CD4-positive, alpha-beta T cell treated with Interleukin-17A for 1 hour (primary cell): ENCODE measurements around the gene KIF16B.
"Not testable (repeated sequence)": the region's sequence is repeated elsewhere in the genome, so short reads cannot be mapped to it uniquely, and the experiment has no call there.

Experiments used
- DNase-seq: peaks from one replicate; pipeline ENCODE4 v3.0.0-alpha.2; 2020

The KIF16B gene

DNA sequence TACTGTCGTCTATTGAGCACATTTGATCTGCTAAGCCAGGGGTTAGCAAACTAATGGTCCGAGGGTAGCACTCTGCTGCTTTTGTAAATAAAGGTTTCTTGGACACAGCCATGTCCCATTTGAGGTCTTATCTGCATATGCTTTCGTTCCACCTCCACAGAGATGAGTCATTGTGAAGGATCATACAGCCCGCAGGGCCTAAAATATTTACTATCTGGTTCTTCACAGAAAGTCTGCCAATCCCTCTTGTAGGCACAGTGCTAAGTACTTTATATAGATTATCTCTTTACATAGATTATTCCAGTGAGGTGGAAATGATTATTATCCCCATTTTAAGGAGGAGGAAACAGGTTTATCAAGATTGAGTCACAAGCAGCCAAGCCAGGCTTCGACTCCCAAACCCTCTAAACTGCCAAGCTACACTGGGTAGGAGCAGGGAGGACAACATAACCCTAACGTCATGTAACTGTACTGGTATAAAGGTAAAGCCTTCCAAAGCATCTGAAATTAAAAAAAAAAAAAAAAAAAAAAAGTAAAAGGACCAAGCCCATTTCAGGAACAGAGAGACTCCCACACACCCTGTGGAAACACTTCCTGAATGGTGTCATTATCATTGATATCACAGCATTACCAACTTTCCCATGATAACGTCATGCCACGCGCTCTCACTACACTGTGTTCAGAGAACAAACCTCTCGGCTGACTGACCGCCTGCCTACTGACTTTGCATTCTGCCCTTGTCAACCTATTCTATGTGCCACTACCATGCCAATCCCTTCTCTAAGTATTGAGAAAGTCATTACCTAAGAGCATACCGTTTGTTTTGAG lies 101.0 kb downstream of the KIF16B start:
- no peak for DNase-seq

DNA sequence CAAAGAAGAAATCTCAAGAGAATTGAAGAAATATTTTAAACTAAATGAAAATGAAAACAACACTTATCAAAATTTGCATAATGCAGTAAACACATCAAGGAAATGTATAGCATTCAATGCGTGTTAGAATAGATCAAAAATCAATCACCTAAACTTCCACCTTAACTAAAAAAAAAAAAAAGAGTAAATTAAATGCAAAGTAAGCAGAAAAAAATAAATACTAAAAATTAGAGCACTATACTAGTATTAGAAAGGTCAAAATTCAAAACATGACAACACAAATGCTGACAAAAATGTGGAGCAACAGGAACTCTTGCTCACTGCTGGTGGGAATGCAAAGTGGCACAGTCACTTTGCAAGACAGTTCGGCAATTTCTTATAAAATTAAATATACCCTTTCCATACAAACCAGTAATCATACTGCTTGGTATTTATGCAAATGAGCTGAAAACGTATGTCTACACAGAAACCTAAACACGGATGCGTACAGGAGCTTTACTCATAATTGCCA lies 103.8 kb downstream of the KIF16B start:
- no peak for DNase-seq

DNA sequence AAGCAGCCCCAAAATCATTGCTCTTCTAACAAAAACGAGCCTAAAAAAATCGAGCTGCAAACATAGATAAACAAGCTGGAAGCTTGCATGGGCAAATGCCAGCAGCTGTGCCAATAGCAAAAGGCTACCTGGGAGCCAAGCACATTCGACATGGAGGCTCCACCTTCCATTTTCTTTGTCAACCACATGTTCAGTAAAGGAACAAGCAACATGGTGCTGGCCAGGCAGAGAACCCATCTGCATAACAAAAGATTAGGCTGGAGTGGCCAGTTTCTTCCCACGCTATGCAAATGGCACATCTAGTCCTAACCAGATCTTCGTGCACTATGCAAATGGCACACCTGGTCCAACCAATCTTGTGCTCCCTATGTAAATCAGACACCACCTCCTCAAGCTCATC lies 110.5 kb downstream of the KIF16B start:
- no peak for DNase-seq

DNA sequence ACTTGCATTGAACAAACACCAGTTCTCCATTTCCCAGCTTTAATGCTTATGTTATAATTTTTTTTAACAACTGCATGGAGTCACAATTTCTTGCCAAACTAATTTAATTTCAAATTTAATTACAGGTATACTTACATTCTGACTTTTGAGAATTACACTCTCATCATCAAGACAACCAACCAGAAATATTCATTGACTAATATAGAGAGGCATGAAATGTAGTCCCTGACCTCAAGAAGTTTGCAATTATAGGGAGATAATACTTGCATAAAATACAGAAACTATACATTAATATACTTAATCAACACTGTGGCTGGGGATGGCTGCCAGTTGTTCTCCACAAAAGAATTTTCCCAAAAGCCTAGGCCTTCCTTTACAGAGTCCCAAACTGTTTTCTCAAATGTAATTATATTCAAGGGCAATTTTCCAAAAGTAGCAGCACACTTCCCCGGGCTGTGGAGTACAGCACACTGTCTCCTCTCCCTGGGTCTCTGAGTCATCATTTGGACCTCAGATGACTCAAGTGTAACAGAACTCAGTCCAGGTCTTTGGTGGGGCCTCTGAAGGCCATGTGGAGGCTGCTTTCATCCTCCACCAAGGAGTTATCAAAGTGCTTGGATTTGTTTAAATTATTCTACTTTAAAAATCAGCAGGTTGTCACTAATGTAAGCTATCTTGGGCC lies 114.1 kb downstream of the KIF16B start:
- DNase-seq: no peak

DNA sequence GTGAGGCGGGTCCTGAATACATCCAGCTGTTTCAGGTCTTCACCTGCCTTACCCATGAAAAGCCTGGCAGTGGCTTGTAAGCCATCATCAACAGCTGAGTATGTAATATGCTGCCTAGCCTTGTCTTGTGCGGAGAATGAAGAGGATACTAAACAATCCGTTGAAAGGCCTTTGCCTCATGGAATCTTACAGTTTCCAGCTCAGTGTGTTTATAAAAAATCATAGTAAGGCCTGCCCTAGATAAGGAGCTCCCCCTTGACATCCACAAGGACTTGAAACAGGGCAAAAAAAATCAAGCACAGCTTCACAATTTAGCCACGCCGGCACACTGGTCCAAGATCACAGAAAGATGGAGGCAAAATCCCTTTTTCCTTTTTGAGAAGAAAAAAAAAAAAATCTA lies 115.7 kb downstream of the KIF16B start:
- no peak for DNase-seq

DNA sequence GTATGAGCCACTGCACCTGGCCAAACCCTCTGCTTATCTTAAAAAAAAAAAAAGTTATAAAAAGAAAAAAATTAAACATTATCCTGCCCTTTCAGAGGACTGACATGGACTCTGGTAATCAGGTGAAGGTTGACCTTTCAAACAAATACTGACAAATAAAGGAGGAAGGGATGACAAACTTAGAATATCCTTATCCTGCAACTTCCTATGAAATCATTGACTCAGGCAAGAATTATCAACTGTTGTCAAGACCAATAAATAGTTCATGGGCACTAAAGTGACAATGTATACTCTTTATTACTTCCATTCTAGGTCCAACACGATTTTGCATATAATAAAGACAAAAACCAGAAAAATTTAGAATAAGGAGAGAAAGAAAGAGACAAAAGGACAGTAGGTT lies 117.9 kb downstream of the KIF16B start:
- no peak for DNase-seq

DNA sequence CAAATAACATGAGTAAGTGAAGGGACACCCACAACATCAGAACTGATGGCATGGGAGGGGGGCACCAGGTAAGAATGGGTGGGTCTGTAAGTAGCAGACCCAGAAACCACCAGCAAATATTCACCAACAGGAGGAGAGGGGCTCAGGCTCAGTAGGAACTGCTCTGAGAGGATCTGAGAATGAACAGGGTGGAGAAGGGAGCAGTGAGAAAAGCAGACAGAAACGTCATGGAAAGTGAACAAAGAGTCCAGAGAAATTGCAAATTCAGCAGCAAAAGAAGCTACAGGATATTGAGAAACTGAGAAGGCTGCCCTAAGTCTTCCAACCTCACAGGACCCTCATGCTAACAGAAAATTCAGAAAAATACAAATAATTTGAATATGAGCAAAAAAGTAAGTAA lies 121.3 kb downstream of the KIF16B start:
- DNase-seq: no peak

DNA sequence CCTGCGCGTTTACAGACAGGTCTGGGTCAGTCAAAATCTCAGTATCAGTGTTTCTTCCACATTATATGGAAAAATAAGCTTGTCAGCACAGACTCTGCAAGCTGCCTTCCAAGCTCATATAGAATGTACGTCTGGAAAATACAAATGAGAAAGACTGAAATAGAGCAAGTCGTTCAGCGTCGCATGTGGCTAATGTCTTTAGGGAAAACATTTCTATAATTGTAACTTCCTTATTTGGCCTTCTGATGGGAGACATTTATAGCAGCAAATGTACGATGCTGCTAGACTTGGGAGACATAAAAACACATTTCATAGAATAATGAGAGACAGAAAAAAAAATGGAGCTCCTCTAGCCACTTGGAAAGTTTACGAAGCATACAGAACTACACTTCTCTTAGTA lies 122.2 kb downstream of the KIF16B start:
- no peak for DNase-seq

DNA sequence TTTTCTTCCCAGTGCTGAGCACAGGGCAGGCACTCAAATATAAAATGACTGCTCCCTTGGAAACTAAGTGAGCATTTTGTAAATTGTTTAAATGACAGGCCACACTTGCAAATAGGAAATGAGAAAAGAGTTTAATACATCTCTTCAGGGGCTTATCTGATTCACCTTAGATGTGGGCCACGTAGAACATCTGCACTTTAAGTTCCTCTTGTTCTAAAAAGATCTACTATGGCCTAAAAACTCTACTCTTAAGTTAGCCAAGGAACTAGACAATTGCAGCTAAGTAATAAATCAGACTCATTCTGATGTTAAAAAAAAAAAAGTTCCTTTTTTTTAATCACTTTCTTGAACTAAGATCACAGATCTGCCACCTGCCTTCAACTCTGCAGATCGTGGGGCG lies 126.3 kb downstream of the KIF16B start:
- no peak for DNase-seq

DNA sequence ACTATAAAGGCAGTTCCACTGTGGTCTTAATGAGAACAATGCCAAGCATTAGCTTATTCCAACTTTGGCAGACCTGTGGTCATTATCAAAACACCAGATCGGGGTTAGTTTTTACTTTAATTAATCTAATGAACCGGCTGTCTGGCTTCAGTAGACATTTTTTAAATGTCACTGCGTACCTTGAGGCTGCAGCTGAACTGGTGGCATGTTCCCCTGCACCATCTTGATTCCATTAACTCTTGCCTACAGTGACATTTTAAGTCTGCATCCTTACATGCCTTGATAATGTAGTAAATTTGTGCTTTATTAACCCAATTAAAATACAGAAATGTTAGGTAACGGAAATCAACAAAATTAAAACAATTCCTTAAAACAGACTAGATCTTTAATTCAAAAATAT lies 127.0 kb downstream of the KIF16B start:
- DNase-seq: no peak

DNA sequence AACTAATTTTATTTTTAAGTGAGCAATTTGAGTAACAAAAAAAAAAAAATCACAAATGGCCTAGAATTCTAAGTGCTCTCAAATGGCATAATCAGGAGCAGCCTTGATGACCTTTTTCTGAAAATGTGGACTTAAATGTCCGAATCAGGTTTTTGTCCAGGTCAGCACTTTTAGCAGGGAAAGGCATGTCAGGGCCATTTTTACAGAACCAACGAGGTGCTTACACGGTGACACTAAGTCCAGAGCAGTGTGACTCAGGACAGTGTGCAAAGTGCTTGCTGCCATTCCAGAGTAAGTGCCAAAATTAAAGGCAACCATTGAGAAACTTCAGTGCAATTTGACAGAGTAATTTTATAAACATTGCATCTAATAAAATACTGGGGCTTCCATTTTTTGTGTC lies 127.8 kb downstream of the KIF16B start:
- no peak for DNase-seq

DNA sequence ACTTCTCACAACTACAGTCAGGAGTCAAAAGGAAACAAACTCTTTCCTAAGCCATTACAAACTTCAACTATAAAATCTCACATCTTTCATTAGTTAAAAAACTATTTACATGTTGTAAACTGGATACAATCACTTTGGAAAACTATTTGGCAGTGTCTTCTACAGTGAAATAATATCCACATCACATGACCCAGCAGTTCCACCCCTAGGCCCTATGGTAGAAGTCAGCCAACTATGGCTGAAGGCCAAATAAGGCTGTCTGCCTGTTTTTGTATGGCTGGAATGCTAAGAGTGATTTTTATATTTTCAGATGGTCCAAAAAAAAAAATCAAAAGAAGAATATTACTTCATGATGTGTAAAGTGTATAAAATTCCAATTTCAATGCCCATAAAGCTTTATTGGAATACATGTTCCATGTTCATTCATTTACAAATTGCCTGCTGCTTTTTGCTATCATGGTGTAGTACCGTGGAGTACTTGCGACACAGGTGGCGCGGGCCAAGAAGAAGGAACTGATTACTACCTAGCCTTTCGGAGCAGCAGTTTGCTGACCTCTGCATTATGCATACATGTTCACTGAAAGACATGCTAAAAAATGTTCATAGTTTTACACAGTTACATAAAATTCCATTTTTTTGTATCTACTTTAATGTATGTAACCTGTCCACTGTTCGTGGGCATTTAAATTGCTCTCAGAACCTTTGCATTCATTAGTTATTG lies 129.0 kb downstream of the KIF16B start:
- no peak for DNase-seq

DNA sequence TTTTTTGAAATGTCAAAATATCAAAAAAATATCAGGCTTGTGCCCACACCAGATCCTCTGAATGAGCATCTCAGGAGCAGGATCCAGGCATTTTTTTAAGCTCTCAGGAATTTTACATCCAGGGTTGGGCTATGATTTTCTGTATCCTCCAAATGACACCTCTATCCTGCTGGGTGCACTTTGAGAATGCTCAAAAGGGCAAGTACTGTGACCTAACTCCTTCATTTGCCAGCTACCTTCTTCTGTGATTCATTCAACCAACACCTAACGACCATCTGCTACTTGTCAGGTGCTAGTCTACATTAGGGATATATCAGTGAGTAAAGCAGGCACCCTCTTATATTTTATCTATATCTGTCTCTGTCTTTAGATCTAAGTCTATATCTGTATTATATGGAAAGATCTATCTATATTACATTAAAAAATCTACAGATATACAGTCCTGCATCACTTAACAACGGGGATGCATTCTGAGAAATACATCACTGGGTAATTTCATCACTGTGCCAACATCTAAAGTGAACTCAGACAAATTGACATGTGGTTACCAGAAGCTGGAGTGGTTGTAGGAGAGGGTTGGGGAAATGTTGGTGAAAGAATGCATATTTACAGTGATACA lies 131.6 kb downstream of the KIF16B start:
- no peak for DNase-seq

DNA sequence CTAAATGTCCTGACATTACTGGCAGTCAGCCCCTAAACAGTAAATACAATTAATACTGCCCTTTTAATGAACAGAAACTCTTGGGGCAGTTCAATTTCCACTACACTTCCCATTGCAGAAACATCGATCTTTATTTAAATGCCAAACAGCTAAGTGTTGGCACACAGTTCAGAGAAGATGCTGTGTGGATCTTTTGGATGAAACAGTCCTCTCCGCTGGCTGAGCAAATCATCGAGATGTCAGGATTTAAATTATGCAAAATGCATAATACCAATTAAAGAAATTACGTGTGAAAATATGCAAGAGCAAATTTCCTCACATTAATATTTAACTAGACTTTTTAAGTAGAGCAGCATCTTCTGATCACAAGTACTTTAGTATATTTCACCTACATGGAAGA lies 132.6 kb downstream of the KIF16B start:
- no peak for DNase-seq

DNA sequence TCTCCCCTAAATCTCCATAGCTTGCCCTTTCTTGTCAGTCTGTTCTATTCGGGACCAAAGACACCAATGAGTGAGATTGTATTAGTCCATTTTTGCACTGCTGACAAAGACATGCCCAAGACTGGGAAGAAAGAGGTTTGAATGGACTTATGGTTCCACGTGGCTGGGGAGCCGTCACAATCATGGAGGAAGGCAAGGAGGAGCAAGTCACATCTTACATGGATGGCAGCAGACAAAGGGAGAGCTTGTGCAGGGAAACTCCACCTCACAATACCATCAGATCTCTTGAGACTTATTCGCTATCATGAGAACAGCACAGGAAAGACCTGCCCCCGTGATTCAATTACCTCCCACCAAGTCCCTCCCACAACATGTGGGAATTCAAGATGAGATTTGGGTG lies 133.7 kb downstream of the KIF16B start:
- DNase-seq: not testable (repeated sequence)

DNA sequence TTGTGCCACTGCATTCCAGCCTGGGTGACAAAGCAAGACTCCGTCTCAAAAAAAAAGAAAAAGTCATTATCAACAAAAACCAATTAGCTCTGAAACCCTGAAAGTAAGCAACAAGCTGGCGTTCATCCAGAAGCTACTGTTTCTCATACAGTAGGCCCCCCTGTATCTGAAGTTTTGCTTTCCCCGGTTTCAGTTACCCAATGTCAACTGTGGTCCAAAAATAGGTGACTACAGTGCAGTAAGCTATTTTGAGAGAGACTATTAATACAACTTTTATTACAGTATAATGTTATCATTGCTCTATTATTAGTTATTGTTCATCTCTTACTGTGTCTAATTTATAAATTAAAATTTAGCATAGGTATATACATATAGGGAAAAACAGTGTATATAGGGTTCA lies 135.1 kb downstream of the KIF16B start:
- DNase-seq: no peak

DNA sequence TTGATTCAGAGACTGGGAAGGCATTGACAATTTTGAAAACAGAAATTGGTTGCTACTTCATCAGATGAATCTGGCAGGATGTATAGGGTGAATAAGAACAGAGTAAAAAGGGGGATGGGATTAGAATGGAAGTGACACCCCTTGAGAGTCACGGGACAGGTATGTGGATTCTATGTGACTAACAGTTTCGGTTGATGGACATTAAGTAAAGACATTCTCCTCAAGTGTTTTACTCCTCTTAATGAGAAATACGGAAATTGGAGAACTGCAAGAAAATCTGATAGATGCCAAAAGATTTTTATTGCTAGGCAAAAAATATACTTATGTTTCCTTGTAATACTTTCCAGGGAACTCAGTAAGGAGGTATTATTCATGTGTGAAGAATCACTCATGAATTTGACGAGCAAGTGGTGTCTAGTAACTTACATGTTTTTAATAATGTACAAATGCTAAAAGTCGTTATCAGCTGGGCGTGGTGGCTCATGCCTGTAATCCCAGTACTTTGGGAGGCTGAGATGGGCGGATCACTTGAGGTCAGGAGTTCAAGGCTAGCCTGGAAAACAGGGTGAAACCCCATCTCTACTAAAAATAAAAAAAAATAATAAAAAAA lies 135.8 kb downstream of the KIF16B start:
- no peak for DNase-seq

DNA sequence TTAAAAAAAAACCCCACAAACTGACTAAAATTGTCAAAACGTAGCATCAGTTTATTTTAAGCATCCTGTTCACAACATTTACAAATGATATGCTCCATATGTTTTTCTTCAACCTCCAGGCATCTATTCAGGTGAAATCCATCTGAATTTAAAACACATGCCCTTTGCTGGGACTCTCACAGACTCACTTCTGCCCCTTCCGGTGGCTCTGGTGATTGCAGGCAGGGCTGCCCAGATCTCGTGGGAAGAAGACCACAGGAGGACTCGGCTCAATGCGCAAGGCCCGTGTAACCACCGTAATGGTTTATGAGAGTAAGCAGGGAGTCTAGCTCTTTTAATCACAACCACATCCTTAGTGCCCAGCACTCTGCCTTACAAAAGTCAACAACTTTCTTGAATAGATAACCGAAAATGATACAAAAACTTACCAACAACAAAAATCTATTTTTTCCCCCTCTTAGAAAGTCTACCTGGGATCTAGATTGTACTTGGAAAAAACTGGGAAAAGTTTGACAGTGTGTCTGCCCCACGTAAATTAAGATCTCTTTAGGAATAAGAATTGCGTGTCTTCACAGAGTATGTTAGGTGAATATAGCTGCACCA lies 139.1 kb downstream of the KIF16B start:
- DNase-seq: peak; percentile 34

DNA sequence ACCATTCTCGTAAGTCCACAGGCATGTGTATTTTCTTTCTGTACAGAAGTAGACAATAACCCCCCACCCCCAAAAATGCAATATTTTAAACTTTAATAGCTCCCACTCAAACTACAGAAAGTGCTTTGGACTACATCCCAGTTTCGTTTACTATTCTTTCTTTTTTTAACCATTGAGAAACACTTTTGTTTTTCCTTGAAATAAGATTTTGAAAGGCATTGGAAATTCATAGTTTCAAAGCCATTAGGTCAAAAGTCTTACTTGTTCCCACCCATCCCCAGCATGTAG lies 140.0 kb downstream of the KIF16B start:
- DNase-seq: no peak

DNA sequence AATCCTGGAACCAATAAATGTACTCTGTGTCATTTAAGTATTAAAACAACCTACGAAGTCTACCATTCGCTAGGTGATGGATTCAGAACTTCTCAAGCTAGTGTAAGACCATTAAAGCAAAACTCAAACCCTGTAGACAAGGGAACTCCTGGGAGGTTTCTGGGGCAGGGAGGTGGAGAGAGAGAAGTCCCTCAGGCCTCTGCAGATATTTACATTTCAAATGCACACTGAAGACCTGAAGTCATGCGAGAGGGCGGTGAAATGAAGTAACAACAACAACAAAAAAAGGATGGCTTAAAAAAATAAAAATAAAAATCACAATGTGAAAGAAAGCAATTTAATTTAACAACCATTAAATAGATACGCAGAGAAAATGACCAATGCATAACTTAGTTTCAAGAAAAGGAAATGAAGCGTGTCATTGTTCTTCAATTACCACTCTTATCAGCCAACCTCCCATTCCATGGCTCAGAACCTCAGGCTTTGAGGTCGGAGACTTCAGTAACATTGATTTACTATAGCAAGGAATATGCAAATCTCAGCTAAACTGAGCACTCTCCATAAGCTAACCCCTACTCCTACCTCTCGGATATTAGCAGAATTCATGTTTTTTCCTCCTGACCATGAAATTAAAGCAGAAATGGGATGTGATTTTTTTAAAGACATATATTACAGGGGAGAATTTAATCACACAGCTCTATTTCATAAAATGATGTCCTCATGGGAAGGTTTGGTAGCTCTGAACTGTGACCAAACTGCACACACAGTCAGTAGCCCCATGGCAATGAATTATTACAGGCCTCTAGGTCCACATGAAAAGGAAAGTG lies 140.6 kb downstream of the KIF16B start:
- no peak for DNase-seq

DNA sequence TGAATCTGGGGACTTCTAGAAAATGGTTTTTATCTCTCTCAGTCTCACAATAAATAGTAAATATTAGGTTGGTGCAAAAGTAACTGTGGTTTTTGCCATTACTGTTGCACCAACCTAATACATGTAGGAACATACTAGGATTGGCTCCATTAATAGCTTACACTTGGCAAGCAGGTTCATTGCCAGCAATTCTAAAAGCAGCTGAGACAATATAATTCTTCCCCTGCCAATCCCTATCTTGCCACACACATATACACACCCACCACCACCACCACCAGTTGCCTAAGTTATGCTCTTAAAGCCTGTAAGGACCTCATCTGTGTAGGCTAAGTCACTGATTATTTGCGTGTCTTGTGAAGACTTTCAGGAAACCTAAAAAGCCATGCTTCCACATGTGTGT lies 145.1 kb downstream of the KIF16B start:
- no peak for DNase-seq

DNA sequence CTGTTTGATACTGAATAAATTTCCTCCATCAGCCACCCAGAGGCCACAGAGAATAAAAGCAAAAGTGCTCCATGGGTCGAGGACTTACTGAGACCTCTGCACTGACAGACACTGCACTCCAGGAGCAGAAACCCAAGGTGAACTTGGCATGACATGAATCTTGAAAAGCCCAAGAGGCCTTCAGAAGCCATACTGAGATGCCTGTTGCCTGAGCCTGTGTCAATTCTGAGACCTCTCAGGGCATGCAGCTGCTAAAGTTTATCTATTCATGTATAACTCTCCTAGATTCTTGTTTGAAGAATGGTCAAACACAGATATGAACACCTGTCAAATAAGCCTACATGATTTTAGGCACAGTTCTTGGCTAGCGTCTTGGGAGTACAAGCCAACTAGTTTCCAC lies 145.7 kb downstream of the KIF16B start:
- no peak for DNase-seq
